Pons (tissue), 1 donor: ENCODE results near the gene CEBPE.
"Not testable (repeated sequence)": the region's sequence is repeated elsewhere in the genome, so short reads cannot be mapped to it uniquely, and the experiment has no call there.

ENCODE experiments used
- DNase-seq: peaks from one replicate; pipeline ENCODE4 v3.0.0-alpha.2; 2016; ENCODE audit warnings: low spot score

Gene CEBPE

DNA sequence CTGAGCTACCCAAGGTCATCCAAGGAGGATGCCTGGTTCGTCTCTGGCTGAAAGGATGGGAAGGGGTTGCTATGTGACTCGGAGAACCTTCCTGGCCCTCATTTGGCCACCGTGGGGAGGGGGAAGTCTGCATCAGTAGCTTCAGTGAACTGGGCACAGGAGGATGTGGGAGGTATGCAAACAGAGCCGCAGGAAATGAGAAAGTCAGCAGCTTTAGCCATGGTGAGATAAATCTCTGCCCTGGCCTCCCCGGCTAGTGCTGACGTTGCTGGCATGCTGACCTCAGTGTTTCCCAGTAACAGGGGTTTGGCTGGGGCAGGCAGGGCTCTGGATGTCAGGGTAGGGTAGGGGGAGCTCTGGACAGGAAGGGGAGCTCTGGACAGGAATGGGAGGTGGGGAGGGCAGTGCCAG, 2.3 kb upstream of the CEBPE start:
- DNase-seq = no peak

- DNase-seq = peak; percentile 86
Measured at GRCh38 chr14:23120541-23121251, 1.6 kb upstream of the CEBPE start.

DNA sequence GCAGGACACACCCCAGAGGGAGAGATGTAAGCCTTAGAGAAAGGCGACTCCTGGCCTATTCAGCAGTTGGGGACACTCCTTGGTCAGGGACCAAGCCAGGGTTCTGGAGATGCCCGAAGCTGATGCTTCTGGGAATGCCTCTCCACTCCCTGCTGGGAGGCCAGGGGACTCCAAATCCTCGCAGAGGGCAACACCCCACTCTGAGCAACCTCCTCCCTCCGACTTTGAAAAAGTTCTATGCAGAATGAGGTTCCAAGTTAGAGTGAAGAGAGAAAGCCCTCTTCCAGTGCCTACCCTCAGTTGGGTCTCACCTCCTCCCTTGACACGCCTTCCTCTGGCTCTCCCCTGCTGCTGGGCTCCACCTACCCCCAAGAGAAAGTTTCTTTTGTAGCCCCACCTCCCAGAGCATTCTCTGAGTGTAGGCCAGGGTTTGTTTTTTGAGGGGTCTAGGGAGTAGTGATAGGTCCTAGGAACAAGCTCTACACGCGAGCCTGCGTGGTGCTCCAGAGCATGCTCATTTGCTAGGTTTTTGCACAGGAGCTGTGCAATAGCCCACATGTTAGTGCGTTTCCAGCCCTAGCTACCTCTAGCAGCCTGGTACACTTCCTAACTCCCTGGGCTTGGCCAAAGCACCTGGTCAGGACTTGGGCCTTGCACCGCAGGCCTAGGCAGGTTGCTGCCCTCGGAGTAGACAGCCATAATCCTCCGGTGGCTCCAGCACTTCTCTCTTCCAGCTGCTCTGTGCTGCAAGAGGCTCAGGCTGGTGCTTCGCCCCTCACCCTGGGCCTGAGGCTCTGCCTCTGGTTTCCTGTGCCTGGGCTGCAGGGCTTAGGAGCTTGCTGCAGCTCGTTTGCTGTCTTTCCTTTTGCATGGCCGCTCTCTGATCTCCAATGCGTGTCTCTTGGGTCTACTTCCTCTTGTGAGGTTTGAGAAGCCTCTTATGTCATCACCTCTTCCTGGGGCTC, 590 bp upstream of the CEBPE start:
- no peak for DNase-seq

DNA sequence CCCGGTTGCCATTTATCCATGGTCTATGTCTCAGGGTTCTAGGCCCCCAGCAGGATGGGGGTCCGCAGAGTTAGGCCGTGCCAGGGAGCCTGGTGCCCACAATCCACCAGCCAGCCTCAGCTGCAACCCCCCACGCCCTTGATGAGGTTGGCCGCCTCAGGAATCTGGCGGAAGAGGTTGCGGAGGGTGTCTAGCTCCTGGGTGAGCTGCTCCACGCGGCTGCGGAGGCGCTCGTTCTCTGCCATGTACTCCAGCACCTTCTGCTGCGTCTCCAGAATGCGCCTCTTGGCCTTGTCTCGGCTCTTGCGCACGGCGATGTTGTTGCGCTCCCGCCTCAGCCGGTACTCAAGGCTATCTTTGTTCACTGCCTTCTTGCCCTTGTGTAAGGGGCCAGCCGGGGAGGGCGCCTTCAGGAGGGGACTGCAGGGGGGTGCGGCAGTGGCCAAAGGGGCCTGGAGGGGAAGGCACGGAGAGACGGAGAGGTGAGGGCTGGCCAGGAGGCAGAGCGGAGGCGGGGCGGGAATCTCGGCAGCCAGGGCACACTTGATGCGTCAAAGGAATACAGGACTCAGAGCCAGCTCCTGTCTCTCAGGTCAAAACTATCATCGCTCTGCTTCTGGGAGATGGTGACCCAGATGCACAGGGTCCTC, 1.6 kb downstream of the CEBPE start:
- DNase-seq = no peak

DNA sequence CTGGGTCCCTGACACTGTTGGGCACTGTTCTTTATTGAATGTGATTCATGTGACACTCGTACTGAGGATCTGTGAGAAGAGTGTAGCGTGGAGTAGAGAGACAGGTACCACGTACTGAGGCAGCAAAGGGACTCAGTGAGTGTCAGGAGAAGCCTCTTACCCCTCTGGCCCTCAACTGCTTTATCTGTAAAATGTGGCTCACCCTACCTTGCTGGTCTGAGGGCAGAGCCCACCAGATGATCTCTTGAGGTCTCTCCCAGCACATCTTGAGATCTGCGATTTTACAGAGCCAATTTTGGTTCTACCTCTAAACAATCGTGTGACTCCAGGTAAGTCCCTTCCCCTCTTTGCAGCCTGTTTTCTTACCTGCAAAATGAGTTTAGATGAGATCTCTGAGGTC, 3.1 kb downstream of the CEBPE start:
- DNase-seq = no peak

DNA sequence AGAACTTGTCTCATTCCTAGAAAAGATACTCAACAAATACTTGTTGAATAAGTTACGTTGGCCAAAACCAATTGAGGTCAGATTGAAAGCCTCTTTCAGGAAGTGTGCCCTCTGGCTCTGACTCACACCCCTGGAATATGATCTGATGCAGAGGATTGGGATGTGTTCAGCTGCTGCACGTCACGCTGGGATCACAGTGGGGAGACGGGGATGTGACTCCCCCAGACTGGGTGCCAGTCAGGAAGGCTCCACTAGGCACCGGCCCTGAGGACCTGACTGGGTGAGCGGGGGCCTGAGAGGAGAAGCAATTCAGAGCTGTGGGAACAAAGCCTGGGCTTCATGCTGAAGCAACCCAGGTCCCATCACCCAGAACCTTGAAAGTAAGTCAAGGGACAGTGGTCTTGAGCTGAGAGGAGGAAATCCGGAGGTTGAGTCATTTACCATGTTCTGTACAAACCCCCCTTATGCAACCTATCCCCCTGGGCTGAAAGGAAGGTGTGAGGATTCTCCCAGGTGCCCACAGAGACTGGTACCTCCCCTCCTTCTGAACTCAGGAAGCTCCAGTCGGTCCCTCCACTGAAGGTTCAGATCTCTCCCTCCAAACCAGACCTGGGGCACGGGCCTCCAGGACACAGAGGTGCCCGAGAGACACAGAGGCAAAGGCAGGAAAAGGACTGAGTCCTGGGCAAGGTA, 3.9 kb downstream of the CEBPE start:
- no peak for DNase-seq

- no peak for DNase-seq
Measured at GRCh38 chr14:23114669-23115038, 4.4 kb downstream of the CEBPE start.

- DNase-seq = no peak
Measured at GRCh38 chr14:23114120-23114458, 5.0 kb downstream of the CEBPE start.

GRCh38 chr14:23113431-23114119, 5.5 kb downstream of the CEBPE start:
- DNase-seq = no peak

- DNase-seq = no peak
Measured at GRCh38 chr14:23112359-23113178, 6.5 kb downstream of the CEBPE start.

GRCh38 chr14:23110579-23111365, 8.3 kb downstream of the CEBPE start:
- DNase-seq = no peak

- DNase-seq = no peak
Measured at GRCh38 chr14:23109769-23110168, 9.3 kb downstream of the CEBPE start.

DNA sequence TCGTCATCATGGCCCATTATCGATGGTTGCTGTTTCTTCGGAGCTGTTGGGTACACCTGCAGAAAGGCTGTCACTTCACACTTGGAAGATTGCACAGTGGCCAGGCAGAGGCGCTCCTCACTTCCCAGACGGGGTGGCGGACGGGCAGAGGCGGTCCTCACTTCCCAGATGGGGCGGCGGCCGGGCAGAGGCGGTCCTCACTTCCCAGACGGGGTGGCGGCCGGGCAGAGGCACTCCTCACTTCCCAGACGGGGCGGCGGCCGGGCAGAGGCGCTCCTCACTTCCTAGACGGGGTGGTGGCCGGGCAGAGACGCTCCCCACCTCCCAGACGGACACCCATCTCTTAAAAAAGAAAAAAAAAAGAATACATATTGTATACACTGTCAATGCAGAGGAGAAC, 10.9 kb downstream of the CEBPE start:
- DNase-seq = not testable (repeated sequence)

- DNase-seq = not testable (repeated sequence)
Measured at GRCh38 chr14:23107620-23108019, 11.4 kb downstream of the CEBPE start.

GRCh38 chr14:23106747-23107045, 12.4 kb downstream of the CEBPE start:
- DNase-seq = no peak

- DNase-seq = no peak
Measured at GRCh38 chr14:23105348-23105824, 13.7 kb downstream of the CEBPE start.

- DNase-seq = no peak
Measured at GRCh38 chr14:23104591-23105347, 14.3 kb downstream of the CEBPE start, which contains the start of gene CIROP. CIROP (minus strand) TSS chr14:23104989; CDS start chr14:23104920, 69 bp downstream.

GRCh38 chr14:23104070-23104590, 14.9 kb downstream of the CEBPE start:
- no peak for DNase-seq

- DNase-seq = no peak
Measured at GRCh38 chr14:23103581-23103980, 15.5 kb downstream of the CEBPE start.
